HG03196 (cell line): ENCODE measurements around the gene LRRC45.

Experiments
- ATAC-seq: cut with Tn5 transposase; IDR thresholded peaks from one replicate; pipeline ENCODE4 v1.9.1; 2021; ENCODE audit not compliant: unreplicated experiment

The LRRC45 gene

GRCh38 chr17:82007228-82007494, 15.9 kb upstream of the LRRC45 start:
- no peak for ATAC-seq

GRCh38 chr17:82007495-82008257, 15.4 kb upstream of the LRRC45 start:
- no peak for ATAC-seq

- no peak for ATAC-seq
These were observed 14.7 kb upstream of the LRRC45 start for GRCh38 chr17:82008258-82008940.

GRCh38 chr17:82008941-82009405, 14.1 kb upstream of the LRRC45 start:
- ATAC-seq, result no peak

- no peak for ATAC-seq
These were observed 13.7 kb upstream of the LRRC45 start for GRCh38 chr17:82009413-82009812.

- ATAC-seq, result no peak
These were observed 12.3 kb upstream of the LRRC45 start for GRCh38 chr17:82010575-82011525.

GRCh38 chr17:82011617-82012187, 11.4 kb upstream of the LRRC45 start:
- no peak for ATAC-seq

- ATAC-seq, result no peak
These were observed 10.9 kb upstream of the LRRC45 start for GRCh38 chr17:82012261-82012639.

- no peak for ATAC-seq
These were observed 10.3 kb upstream of the LRRC45 start for GRCh38 chr17:82012640-82013295.

- ATAC-seq, result no peak
These were observed 9.8 kb upstream of the LRRC45 start for GRCh38 chr17:82013341-82013740.

GRCh38 chr17:82013772-82014321, 9.3 kb upstream of the LRRC45 start:
- no peak for ATAC-seq

- ATAC-seq, result no peak
These were observed 8.7 kb upstream of the LRRC45 start for GRCh38 chr17:82014432-82014831.

- no peak for ATAC-seq
These were observed 8.2 kb upstream of the LRRC45 start for GRCh38 chr17:82014971-82015310.

GRCh38 chr17:82015311-82015971, 7.7 kb upstream of the LRRC45 start:
- ATAC-seq, result no peak

GRCh38 chr17:82016061-82016874, 6.8 kb upstream of the LRRC45 start:
- no peak for ATAC-seq

GRCh38 chr17:82016875-82017459, 6.1 kb upstream of the LRRC45 start:
- no peak for ATAC-seq

GRCh38 chr17:82017612-82018151, 5.4 kb upstream of the LRRC45 start:
- ATAC-seq, result no peak

GRCh38 chr17:82018152-82018988, 4.7 kb upstream of the LRRC45 start:
- ATAC-seq, result no peak
